IMR-90 (cell line): ENCODE data around the gene NXPE4. TPM values are rescaled to one million over a fixed set of nuclear protein-coding genes. Genes with fewer than 3 reads are reported as not detected.
A peak's percentile ranks its signal among the peaks of the same experiment; 100 is the strongest.

Experiments
- ATAC-seq: fragments of 200-7000 bp; cut with Tn5 transposase; 2 replicates; pipeline ENCODE4 v1.9.1; 2020; ENCODE audit warnings: low read depth, mild to moderate bottlenecking, moderate library complexity
- BruUV-seq: library from RNA; stranded (reverse); fragments of 400-500 nt; replicated peaks from 2 replicates; lab custom pipeline; 2021; lab: Mats Ljungman, UMichigan
- CTCF ChIA-PET: fragments of 300-600 bp; formaldehyde crosslinking; extraction: SDS; loops from one replicate; lab custom pipeline; 2021; ENCODE audit warnings: antibody characterized with exemption; lab: Yijun Ruan, JAX
- POLR2A ChIA-PET: fragments of 300-600 bp; sonication (Branson Sonifier 250); formaldehyde crosslinking; loops from one replicate; lab custom pipeline; 2022; ENCODE audit warnings: antibody characterized with exemption; ENCODE audit not compliant: unreplicated experiment; lab: Charles Lee
- DNase-seq: peaks from one replicate; pipeline ENCODE4 v3.0.0; 2013
- H2AFZ ChIP-seq: replicated peaks from 2 replicates; pipeline ENCODE3; 2013; ENCODE audit warnings: low read length, mild to moderate bottlenecking; ENCODE audit not compliant: poor library complexity
- H2AK5ac ChIP-seq: 2 replicates; pipeline ENCODE4 v1.6.1; 2013; ENCODE audit warnings: low read depth, low read length, inconsistent platforms
- H2AK9ac ChIP-seq: replicated peaks from 2 replicates; pipeline ENCODE3; 2013; ENCODE audit warnings: mild to moderate bottlenecking, low read depth, low read length, moderate library complexity; ENCODE audit not compliant: poor library complexity
- H2BK120ac ChIP-seq: 2 replicates; pipeline ENCODE4 v1.6.1; 2013; ENCODE audit warnings: low read depth, low read length, inconsistent platforms
- H2BK15ac ChIP-seq: 3 replicates; pipeline ENCODE4 v1.6.1; 2013; ENCODE audit warnings: low read depth, low read length, inconsistent platforms
- H2BK20ac ChIP-seq: 2 replicates; pipeline ENCODE4 v1.6.1; 2013; ENCODE audit warnings: low read depth, mild to moderate bottlenecking, inconsistent platforms, low read length, moderate library complexity
- H2BK5ac ChIP-seq: 2 replicates; pipeline ENCODE4 v1.6.1; 2013; ENCODE audit warnings: mild to moderate bottlenecking, low read depth, low read length, inconsistent platforms; ENCODE audit not compliant: poor library complexity, severe bottlenecking
- H3K14ac ChIP-seq: replicated peaks from 2 replicates; pipeline ENCODE4 v1.6.1; 2013; ENCODE audit warnings: low read depth, low read length, inconsistent platforms
- H3K18ac ChIP-seq: 2 replicates; pipeline ENCODE4 v1.6.1; 2013; ENCODE audit warnings: low read depth, low read length, control low read depth
- H3K23ac ChIP-seq: 2 replicates; pipeline ENCODE4 v1.6.1; 2013; ENCODE audit warnings: low read depth, low read length, inconsistent platforms
- H3K27ac ChIP-seq: 2 replicates; pipeline ENCODE4 v1.5.1; 2013; ENCODE audit warnings: mild to moderate bottlenecking, control low read depth, low read length; ENCODE audit not compliant: insufficient read depth
- H3K27me3 ChIP-seq: 2 replicates; pipeline ENCODE4 v1.6.1; 2013; ENCODE audit warnings: low read length; ENCODE audit not compliant: control insufficient read depth, insufficient read depth
- H3K36me3 ChIP-seq: 2 replicates; pipeline ENCODE4 v1.6.1; 2013; ENCODE audit warnings: low read length, mixed read lengths; ENCODE audit not compliant: control insufficient read depth, insufficient read depth
- H3K4ac ChIP-seq: 2 replicates; pipeline ENCODE4 v1.6.1; 2013; ENCODE audit warnings: low read depth, low read length, inconsistent platforms
- H3K4me1 ChIP-seq: 2 replicates; pipeline ENCODE4 v1.6.1; 2013; ENCODE audit warnings: low read length, mixed read lengths; ENCODE audit not compliant: control insufficient read depth, insufficient read depth
- H3K4me2 ChIP-seq: 2 replicates; pipeline ENCODE4 v1.6.1; 2013; ENCODE audit warnings: low read depth, mild to moderate bottlenecking, control low read depth, low read length, moderate library complexity
- H3K4me3 ChIP-seq: 2 replicates; pipeline ENCODE4 v1.5.1; 2013; ENCODE audit warnings: low read depth, mild to moderate bottlenecking, control low read depth, low read length, moderate library complexity; ENCODE audit not compliant: insufficient read depth
- H3K56ac ChIP-seq: 2 replicates; pipeline ENCODE4 v1.6.1; 2013; ENCODE audit warnings: low read length, inconsistent platforms; ENCODE audit not compliant: insufficient read depth; ENCODE audit errors: extremely low read depth
- H3K79me1 ChIP-seq, 2 experiments: 2 replicates each; pipeline ENCODE4 v1.6.1; 2013; ENCODE audit warnings: low read length in 2 of 2, inconsistent platforms in 1 of 2, low read depth in 1 of 2
- H3K9ac ChIP-seq: 2 replicates; pipeline ENCODE4 v1.6.1; 2013; ENCODE audit warnings: low read depth, low read length, control low read depth
- H3K9me1 ChIP-seq: 2 replicates; pipeline ENCODE4 v1.6.1; 2013; ENCODE audit warnings: low read length, inconsistent platforms; ENCODE audit not compliant: insufficient read depth
- H3K9me3 ChIP-seq: 2 replicates; pipeline ENCODE4 v1.6.1; 2013; ENCODE audit warnings: low read length; ENCODE audit not compliant: control insufficient read depth, insufficient read depth
- H4K20me1 ChIP-seq: 2 replicates; pipeline ENCODE4 v1.6.1; 2013; ENCODE audit warnings: low read length, inconsistent platforms; ENCODE audit not compliant: insufficient read depth
- H4K5ac ChIP-seq: 2 replicates; pipeline ENCODE4 v1.6.1; 2013; ENCODE audit warnings: mild to moderate bottlenecking, low read depth, low read length, control low read depth
- H4K8ac ChIP-seq, 2 experiments: 2 replicates each; pipeline ENCODE4 v1.6.1; 2013; ENCODE audit warnings: low read depth in 2 of 2, low read length in 2 of 2, control low read depth in 1 of 2, inconsistent platforms in 1 of 2
- H4K91ac ChIP-seq: 2 replicates; pipeline ENCODE4 v1.6.1; 2013; ENCODE audit warnings: low read depth, low read length, inconsistent platforms; ENCODE audit not compliant: insufficient read depth
- CHD1 ChIP-seq: IDR thresholded peaks from 2 replicates; pipeline ENCODE4 v1.6.1; 2012; ENCODE audit warnings: low read depth, low read length, improper control_type of control experiment
- FOS ChIP-seq: fragments of 150-350 bp; IDR thresholded peaks from 2 replicates; pipeline ENCODE4 v1.6.1; 2016; ENCODE audit warnings: low read depth, low read length
- WGBS, 2 experiments: methylation state at CpG; one replicate each; pipeline versions ENCODE4 v1.1.5 to v1.1.7; 2013; ENCODE audit warnings: missing lambda C conversion rate in 2 of 2; ENCODE audit not compliant: insufficient read length in 1 of 2; ENCODE audit errors: extremely low coverage in 2 of 2; 5-methylcytosine and 5-hydroxymethylcytosine counted together
- dilution Hi-C: fragments of 300-500 bp; cut with HindIII; formaldehyde crosslinking; loops from one replicate; pipeline ENCODE4 v1.14.3; 2018; ENCODE audit warnings: low sequenced_read_pairs; ENCODE audit not compliant: unreplicated experiment
- in situ Hi-C: fragments of 300-500 bp; cut with MboI; formaldehyde crosslinking; loops from 3 replicates; pipeline ENCODE4 v1.14.3; 2019; ENCODE audit warnings: low sequenced_read_pairs, inconsistent platforms, mixed read lengths
- intact Hi-C: fragments of 100-400 bp; cut with micrococcal nuclease; formaldehyde crosslinking; loops from 2 replicates; pipeline ENCODE4 v1.10.0; 2022
- polyA plus RNA-seq, 3 experiments: library from polyadenylated mRNA; depleted of rRNA; stranded (reverse); fragments of >200 nt; gene quantifications; 2 replicates each; pipeline ENCODE4 v1.2.3, GENCODE V29; 2012; ENCODE audit warnings: low replicate concordance in 1 of 3
- total RNA-seq: library from RNA; depleted of rRNA; stranded (reverse); fragments of >200 nt; gene quantifications from 2 replicates; pipeline ENCODE4 v1.2.3, GENCODE V29; 2012
- TF ChIP-seq, protein P1 (sequence below): conservative IDR thresholded peaks from 2 replicates; pipeline ENCODE4 v1.5.1; 2012; ENCODE audit warnings: mild to moderate bottlenecking, low read depth, low read length, improper control_type of control experiment

NXPE4 gene
- total and polyA plus RNA-seq, 2 of the 4 experiments (the other 2 are of a cell fraction), result not detected

DNA sequence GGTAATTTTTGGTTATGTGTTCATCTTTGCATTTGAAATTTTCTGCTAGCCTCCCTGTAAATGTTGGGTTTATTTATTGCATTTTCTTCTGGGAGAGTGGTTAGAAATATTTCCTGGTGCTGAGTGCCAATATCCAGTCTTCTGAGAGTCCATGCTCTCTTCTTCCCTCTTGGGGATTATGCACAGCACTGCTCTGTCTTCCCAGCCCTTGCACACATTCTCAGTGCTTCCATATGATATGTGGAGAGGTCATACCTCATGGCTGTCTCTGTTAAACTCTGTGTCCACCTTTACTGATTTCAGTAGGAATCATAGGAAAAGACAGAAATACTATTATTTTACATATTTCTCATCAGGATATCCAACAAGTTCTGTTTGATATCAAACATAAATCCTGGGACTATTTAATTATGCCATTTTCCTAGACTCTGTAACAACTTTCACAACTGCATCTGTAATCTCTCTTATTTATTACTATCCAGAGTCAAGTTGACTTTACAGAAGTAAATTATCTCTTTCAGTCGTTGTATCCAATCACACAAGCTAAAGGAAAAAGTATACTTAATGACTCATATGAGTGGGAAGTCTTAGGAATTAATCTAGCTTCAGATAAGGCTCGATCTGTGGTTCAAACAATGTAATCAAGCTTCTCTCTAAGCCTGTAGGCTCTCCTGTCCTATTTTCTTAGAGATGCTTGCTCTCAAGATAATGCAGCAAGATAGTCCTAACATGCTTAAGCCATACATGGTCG is 33.2 kb downstream of the NXPE4 start:
- Histone ChIP-seq H3K9ac (no peak overlapping the region), H3K27ac (no peak overlapping the region), H3K27me3 (no peaks in the 10 kb centered on the region), H3K18ac (no peak overlapping the region), H3K79me1 (no peaks in the 10 kb centered on the region), H3K14ac (no peak overlapping the region), H3K36me3 (no peaks in the 10 kb centered on the region), H2AFZ (no peak overlapping the region), H4K20me1 (no peaks in the 10 kb centered on the region), H3K4ac (no peak overlapping the region), H3K23ac (no peak overlapping the region), H2BK15ac (no peak overlapping the region), H2BK5ac (no peak overlapping the region), H3K56ac (no peak overlapping the region), H3K9me1 (no peaks in the 10 kb centered on the region), H2BK120ac (no peak overlapping the region), H2BK20ac (no peak overlapping the region), H3K9me3 (no peaks in the 10 kb centered on the region), H3K4me2 (no peak overlapping the region), H2AK5ac (no peak overlapping the region), H4K5ac (no peak overlapping the region), H3K4me3 (no peak overlapping the region), H4K8ac (no peak overlapping the region), H2AK9ac (no peak overlapping the region), H4K91ac (no peak overlapping the region), H3K4me1 (no peaks in the 10 kb centered on the region)
- in situ Hi-C loops, result no loop called here
- POLR2A ChIA-PET, result no interaction called here
- intact Hi-C loops, result no loop called here
- DNase-seq (peak; percentile 59), ATAC-seq (peak; percentile 83)
- dilution Hi-C loops, result no loop called here
- BruUV-seq, result no TSS peak
- TF ChIP-seq CHD1 (no peak), FOS (no peak)
- TF ChIP-seq, protein P1, sequence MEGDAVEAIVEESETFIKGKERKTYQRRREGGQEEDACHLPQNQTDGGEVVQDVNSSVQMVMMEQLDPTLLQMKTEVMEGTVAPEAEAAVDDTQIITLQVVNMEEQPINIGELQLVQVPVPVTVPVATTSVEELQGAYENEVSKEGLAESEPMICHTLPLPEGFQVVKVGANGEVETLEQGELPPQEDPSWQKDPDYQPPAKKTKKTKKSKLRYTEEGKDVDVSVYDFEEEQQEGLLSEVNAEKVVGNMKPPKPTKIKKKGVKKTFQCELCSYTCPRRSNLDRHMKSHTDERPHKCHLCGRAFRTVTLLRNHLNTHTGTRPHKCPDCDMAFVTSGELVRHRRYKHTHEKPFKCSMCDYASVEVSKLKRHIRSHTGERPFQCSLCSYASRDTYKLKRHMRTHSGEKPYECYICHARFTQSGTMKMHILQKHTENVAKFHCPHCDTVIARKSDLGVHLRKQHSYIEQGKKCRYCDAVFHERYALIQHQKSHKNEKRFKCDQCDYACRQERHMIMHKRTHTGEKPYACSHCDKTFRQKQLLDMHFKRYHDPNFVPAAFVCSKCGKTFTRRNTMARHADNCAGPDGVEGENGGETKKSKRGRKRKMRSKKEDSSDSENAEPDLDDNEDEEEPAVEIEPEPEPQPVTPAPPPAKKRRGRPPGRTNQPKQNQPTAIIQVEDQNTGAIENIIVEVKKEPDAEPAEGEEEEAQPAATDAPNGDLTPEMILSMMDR, result no peak
- CTCF ChIA-PET, result no interaction called here
- WGBS, 2 experiments, result no CpG with 5 or more reads among the region's 3 CpGs
